GM23338 (cell line): ENCODE data around the gene DSE. TPM values are rescaled to one million over a fixed set of nuclear protein-coding genes. Genes with fewer than 3 reads are reported as not detected.

Experiments
- ATAC-seq: fragments of 200-7000 bp; cut with Tn5 transposase; 3 replicates; pipeline ENCODE4 v1.9.1; 2020
- DNase-seq: peaks from one replicate; pipeline ENCODE4 v3.0.0-alpha.2; 2015; ENCODE audit warnings: low spot score
- H2AFZ ChIP-seq: fragments of 200-600 bp; sonication (generic); 2 replicates; pipeline ENCODE4 v1.8.0; 2016; ENCODE audit warnings: antibody characterized with exemption, mild to moderate bottlenecking, moderate library complexity
- H3F3A ChIP-seq: fragments of 200-600 bp; sonication (generic); replicated peaks from 2 replicates; pipeline ENCODE4 v1.8.0; 2017; ENCODE audit warnings: antibody characterized with exemption, mixed run types, low read depth
- H3K27ac ChIP-seq: fragments of 200-600 bp; sonication (generic); 2 replicates; pipeline ENCODE4 v1.6.1; 2016; ENCODE audit warnings: low read depth
- H3K27me3 ChIP-seq: fragments of 200-600 bp; sonication (generic); 2 replicates; pipeline ENCODE4 v1.8.0; 2016; ENCODE audit warnings: mild to moderate bottlenecking, mixed run types, moderate library complexity; ENCODE audit not compliant: insufficient read depth
- H3K36me3 ChIP-seq: fragments of 200-600 bp; sonication (generic); 2 replicates; pipeline ENCODE4 v1.8.0; 2016; ENCODE audit warnings: mild to moderate bottlenecking; ENCODE audit not compliant: insufficient read depth
- H3K4me1 ChIP-seq: fragments of 200-600 bp; sonication (generic); 2 replicates; pipeline ENCODE4 v1.8.0; 2016; ENCODE audit warnings: mild to moderate bottlenecking, moderate library complexity; ENCODE audit not compliant: insufficient read depth
- H3K4me2 ChIP-seq: fragments of 200-600 bp; sonication (generic); 2 replicates; pipeline ENCODE4 v1.7.1; 2017; ENCODE audit warnings: mixed run types
- H3K4me3 ChIP-seq: fragments of 200-600 bp; sonication (generic); 2 replicates; pipeline ENCODE4 v1.6.1; 2016; ENCODE audit warnings: mixed run types
- H3K79me2 ChIP-seq: fragments of 200-600 bp; sonication (generic); replicated peaks from 2 replicates; pipeline ENCODE4 v1.8.0; 2017; ENCODE audit warnings: mild to moderate bottlenecking; ENCODE audit not compliant: insufficient read depth
- H3K9me2 ChIP-seq: fragments of 200-600 bp; sonication (generic); 2 replicates; pipeline ENCODE4 v1.8.0; 2017; ENCODE audit not compliant: insufficient read depth
- H4K20me1 ChIP-seq: fragments of 200-600 bp; sonication (generic); replicated peaks from 2 replicates; pipeline ENCODE4 v1.8.0; 2017; ENCODE audit warnings: mild to moderate bottlenecking; ENCODE audit not compliant: insufficient read depth
- H3K27ac Mint-ChIP-seq: 2 replicates; pipeline ENCODE4 v1.8.0; 2020; ENCODE audit warnings: inconsistent platforms, mild to moderate bottlenecking, moderate library complexity, mixed read lengths
- H3K27me3 Mint-ChIP-seq: 3 replicates; pipeline ENCODE4 v1.8.0; 2022; ENCODE audit warnings: low read depth, mild to moderate bottlenecking, moderate library complexity, mixed read lengths, inconsistent platforms; ENCODE audit not compliant: insufficient read depth, poor library complexity
- H3K36me3 Mint-ChIP-seq: 3 replicates; pipeline ENCODE4 v1.8.0; 2021; ENCODE audit warnings: low read depth, mild to moderate bottlenecking, inconsistent platforms, moderate library complexity, mixed read lengths
- H3K4me1 Mint-ChIP-seq: 3 replicates; pipeline ENCODE4 v1.8.0; 2020; ENCODE audit warnings: mild to moderate bottlenecking, inconsistent platforms, mixed read lengths
- H3K4me3 Mint-ChIP-seq: 3 replicates; pipeline ENCODE4 v1.8.0; 2021; ENCODE audit warnings: moderate library complexity, mild to moderate bottlenecking, inconsistent platforms, mixed read lengths
- H3K9me3 Mint-ChIP-seq: 3 replicates; pipeline ENCODE4 v1.8.0; 2020; ENCODE audit warnings: moderate library complexity, mild to moderate bottlenecking, inconsistent platforms, mixed read lengths
- CREB1 ChIP-seq: fragments of 250-450 bp; sonication (Bioruptor Pico); IDR thresholded peaks from 2 replicates; pipeline ENCODE4 v1.5.0; 2020; ENCODE audit warnings: low read depth, mild to moderate bottlenecking, moderate library complexity
- CTCF ChIP-seq, 2 experiments: fragments of 200-600 bp in 1 of 2; sonication (generic) in 1 of 2; conservative IDR thresholded peaks; 2 replicates each; pipeline versions ENCODE4 v1.5.1 to v1.6.1; 2016 to 2017; ENCODE audit warnings: antibody characterized with exemption in 2 of 2, low read depth in 2 of 2, mild to moderate bottlenecking in 2 of 2, moderate library complexity in 1 of 2
- ETS1 ChIP-seq: IDR thresholded peaks from 2 replicates; pipeline ENCODE4 v1.6.1; 2016; ENCODE audit warnings: antibody characterized with exemption
- EZH2 ChIP-seq: fragments of 200-600 bp; sonication (generic); IDR thresholded peaks from one replicate; pipeline ENCODE4 v1.8.0; 2017; ENCODE audit warnings: antibody characterized with exemption, mild to moderate bottlenecking, low read depth; ENCODE audit not compliant: unreplicated experiment
- EZH2phosphoT487 ChIP-seq: fragments of 200-600 bp; sonication (generic); IDR thresholded peaks from one replicate; pipeline ENCODE4 v1.8.1; 2018; ENCODE audit warnings: antibody characterized with exemption; ENCODE audit not compliant: unreplicated experiment
- JUNB ChIP-seq: IDR thresholded peaks from one replicate; pipeline ENCODE4 v1.6.1; 2016; ENCODE audit warnings: antibody characterized with exemption; ENCODE audit not compliant: unreplicated experiment
- NANOG ChIP-seq: IDR thresholded peaks from 2 replicates; pipeline ENCODE4 v1.6.1; 2016; ENCODE audit warnings: antibody characterized with exemption, borderline replicate concordance
- POLR2AphosphoS5 ChIP-seq: IDR thresholded peaks from 2 replicates; pipeline ENCODE4 v1.6.1; 2016; ENCODE audit warnings: antibody characterized with exemption, low read depth
- REST ChIP-seq: IDR thresholded peaks from one replicate; pipeline ENCODE4 v1.6.1; 2018; ENCODE audit warnings: antibody characterized with exemption; ENCODE audit not compliant: unreplicated experiment
- STAT1 ChIP-seq: IDR thresholded peaks from one replicate; pipeline ENCODE4 v1.6.1; 2016; ENCODE audit warnings: antibody characterized with exemption; ENCODE audit not compliant: unreplicated experiment
- ZNF114 ChIP-seq: fragments of 250-450 bp; sonication (Bioruptor Pico); IDR thresholded peaks from 2 replicates; pipeline ENCODE4 v1.5.0; 2020; ENCODE audit warnings: mild to moderate bottlenecking, moderate library complexity
- ZNF331 ChIP-seq: fragments of 250-450 bp; sonication (Bioruptor Pico); IDR thresholded peaks from 2 replicates; pipeline ENCODE4 v1.5.0; 2020; ENCODE audit warnings: low read depth, mild to moderate bottlenecking, moderate library complexity
- ZNF462 ChIP-seq: fragments of 250-450 bp; sonication (Bioruptor Pico); IDR thresholded peaks from 2 replicates; pipeline ENCODE4 v1.5.0; 2020; ENCODE audit warnings: mild to moderate bottlenecking, moderate library complexity
- polyA plus RNA-seq: library from polyadenylated mRNA; unstranded; fragments of >200 nt; fragmentation: Nextera tagmentation; extraction: Ambion mirVana; gene quantifications from 2 replicates; pipeline ENCODE4 v1.2.1, GENCODE V29; 2016
- total RNA-seq: library from RNA; depleted of rRNA; stranded (reverse); fragments of >200 nt; shearing (Covaris generic); gene quantifications from 2 replicates; pipeline ENCODE4 v1.2.3, GENCODE V29; 2014

Gene DSE
- total and polyA plus RNA-seq, 2 experiments from 2014 or later = 18.8 to 45.2 TPM

GRCh38 chr6:116447496-116448011 lies 76.8 kb downstream of the DSE start:
- Histone ChIP-seq H3K79me2 (no peaks in the 10 kb centered on the region), H3F3A (no peaks in the 10 kb centered on the region), H3K9me2 (no peaks in the 10 kb centered on the region), H3K27me3 (no peaks in the 10 kb centered on the region), H4K20me1 (no peaks in the 10 kb centered on the region), H3K4me1 (peaks cover 12% of the 10 kb centered on the region), H3K27ac (no peak overlapping the region), H3K4me2 (no peak overlapping the region), H2AFZ (no peak overlapping the region), H3K36me3 (no peaks in the 10 kb centered on the region), H3K4me3 (no peak overlapping the region)
- Mint-ChIP-seq H3K9me3 (no peaks in the 10 kb centered on the region), H3K27me3 (no peaks in the 10 kb centered on the region), H3K4me3 (no peak overlapping the region), H3K27ac (no peak overlapping the region; the same call in 1 of the 2 replicates), H3K4me1 (peaks cover 20% of the 10 kb centered on the region; the same call in 2 of the 3 replicates), H3K36me3 (no peaks in the 10 kb centered on the region)
- no peak for ATAC-seq
- TF ChIP-seq REST (no peak), EZH2 (no peak), ZNF462 (CRISPR knock-in tag) (no peak), NANOG (no peak), CTCF (conservative IDR thresholded peaks at IDR 0.05; ENCODE audit: low read depth in 2 of 2) (no peak; a peak in 1 of 4 replicates), ZNF331 (no peak), STAT1 (no peak), ZNF114 (CRISPR knock-in tag) (no peak), ETS1 (no peak), CREB1 (CRISPR knock-in tag) (no peak), POLR2AphosphoS5 (no peak), EZH2phosphoT487 (no peak), JUNB (no peak)
- DNase-seq = no peak
